ENCODE data around the gene KIF12.
"Not testable (repeated sequence)": the region's sequence is repeated elsewhere in the genome, so short reads cannot be mapped to it uniquely, and the experiment has no call there.

The KIF12 gene

DNA sequence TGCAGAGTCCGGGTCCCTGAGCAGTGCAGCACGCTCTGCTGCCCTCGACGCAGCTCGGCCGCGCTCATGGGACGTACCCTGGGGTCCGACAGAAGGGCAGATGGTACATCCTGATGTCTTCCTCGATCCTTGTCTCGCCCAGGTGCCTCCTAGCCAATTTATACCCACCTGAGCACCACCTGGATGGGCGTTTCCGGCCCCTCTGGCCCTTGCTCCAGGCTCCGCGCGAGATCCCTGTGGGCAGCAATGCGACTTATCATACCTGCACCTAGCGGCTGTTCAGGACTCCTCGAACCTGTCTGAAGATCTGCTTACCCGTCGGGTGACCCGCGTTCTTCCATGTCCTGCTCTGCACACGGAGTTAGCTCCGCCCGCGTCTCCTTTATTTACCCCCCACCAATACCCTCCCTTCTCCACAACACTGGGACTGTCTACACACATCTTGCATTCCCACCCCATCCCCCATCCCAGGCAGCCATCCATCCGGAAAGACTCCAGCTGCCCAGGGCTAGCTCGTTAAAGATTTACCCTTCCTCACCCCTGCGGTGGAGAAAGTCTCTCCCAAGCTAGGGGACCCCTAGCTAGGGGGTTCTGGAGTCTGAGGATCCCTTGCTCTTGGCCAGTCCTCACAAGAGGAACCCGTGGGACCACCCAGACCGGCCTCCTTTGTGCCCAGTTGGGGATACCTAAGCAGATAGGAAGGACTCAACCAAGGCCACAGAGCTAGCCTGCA, at the start of gene KIF12:
Gene KIF12 (minus strand): TSS at position 357 of the 733 bp plus-strand sequence. CDS start 16 bp downstream, at position 341.
- intact Hi-C loops (cut with DNase I): no loop called here
- peak in 1 of 10 donors; percentile 78 for DNase-seq

- no peak for DNase-seq
- intact Hi-C loops (cut with DNase I): no loop called here
Observed at GRCh38 chr9:114146735-114147134, 47.6 kb upstream of the KIF12 start.

DNA sequence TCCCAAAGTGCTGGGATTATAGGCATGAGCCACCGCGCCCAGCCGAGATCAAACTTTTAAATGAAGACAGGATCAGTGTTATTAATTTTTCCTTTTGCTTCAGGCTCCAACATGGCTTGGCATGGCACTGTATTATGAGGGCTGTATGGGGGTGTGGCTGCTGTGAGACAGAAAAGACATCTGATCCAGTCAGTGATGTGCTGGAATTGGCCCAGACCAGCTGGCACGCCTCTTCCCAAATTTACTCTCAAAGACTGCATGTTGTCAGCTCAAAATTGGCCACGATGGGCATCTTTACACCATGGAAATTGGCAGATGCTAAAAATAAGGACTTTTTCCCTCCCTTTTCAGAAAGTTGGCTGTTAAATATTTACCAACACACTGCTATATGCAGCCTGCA, 44.1 kb upstream of the KIF12 start:
- intact Hi-C loops (cut with DNase I): no loop called here
- DNase-seq: peak in 1 of 10 donors; percentile 33

DNA sequence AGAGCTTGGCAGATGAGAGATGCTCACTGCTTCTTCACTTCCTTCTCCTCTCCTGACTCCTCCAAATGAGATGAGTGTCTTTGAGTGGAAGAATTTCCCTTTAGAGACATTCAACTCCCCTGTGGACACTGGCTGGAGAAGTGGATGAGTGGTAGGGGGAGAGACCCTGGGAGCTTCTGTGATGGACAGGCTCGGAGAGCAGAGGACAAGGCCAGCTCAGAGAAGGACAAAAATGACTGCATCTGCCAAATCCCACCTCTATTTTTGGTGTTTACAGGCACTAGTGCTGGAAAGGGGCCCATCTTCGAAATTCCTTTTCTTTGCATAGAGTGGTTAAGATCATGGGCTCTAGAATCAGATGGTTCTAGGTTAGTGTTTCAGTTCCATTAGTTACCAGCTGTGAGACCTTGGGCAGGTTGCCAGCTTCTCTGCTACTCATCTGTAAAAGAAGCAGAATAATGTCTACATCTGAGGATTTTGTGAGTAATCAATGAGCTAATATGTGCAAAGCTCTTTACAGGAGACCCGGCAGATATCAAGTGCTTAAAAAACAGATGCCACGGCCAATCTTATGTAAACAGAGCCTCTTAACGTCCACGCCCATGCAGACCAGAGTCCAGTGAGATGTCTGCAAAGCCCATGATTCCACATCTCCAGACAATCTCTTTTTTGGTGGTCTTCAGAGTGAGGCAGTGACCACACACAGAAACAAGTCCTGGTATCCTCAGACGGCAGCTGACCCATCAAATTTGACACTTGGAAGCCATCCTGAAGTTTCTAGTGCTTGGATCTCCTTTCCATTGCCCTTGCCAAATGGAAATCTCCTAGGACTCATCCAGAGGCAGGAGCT, 42.7 kb upstream of the KIF12 start:
- intact Hi-C loops (cut with DNase I): no loop called here
- no peak for DNase-seq

- DNase-seq: no peak
- intact Hi-C loops (cut with DNase I): no loop called here
Observed at GRCh38 chr9:114140850-114141249, 41.8 kb upstream of the KIF12 start.

GRCh38 chr9:114140401-114140800, 41.3 kb upstream of the KIF12 start:
- intact Hi-C loops (cut with DNase I): no loop called here
- DNase-seq: peak in 1 of 10 donors; percentile 2

DNA sequence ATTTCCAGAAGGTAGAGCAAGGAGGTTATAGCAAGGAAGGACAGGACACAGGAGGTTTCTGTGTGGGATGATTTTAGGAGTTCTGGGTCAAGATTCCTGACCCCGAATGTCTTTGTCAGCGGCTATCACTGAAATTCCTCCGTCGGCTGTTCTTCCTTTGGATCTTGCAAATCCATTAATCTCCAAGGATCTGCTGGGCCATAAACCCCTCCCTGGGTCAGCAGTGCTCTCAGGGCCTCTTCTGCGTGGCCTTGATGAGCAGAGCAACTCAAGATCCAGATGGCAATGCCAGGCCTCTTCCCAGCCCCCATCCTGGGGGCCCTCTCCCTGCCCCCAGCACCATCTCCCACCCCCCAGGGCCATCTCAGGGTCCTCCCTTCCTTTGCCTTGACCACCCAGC, 40.0 kb upstream of the KIF12 start:
- intact Hi-C loops (cut with DNase I): no loop called here
- DNase-seq: peak in 1 of 10 donors; percentile 25

GRCh38 chr9:114138552-114138971, 39.5 kb upstream of the KIF12 start:
- DNase-seq: peak in 2 of 10 donors; percentile 30 to 74
- intact Hi-C loops (cut with DNase I): no loop called here

DNA sequence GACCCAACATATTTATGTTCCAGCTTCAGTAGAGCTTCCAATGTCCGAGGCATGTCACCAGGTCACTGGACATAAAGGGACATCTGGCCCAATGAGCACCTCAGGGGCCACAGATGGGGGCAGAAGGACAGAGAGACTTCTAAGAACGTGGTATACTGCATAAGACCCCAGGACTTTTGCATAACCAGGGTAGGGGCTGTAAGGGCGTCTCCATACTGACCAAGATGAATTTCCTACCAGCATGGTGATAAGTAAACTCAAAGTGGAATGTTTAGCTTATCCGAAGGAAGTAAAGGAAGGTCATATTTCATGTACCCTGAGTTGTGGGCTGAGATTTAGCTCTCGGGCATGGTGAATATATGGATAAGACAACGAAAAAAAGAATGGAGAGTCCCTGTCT, 38.7 kb upstream of the KIF12 start:
- no peak for DNase-seq
- intact Hi-C loops (cut with DNase I): no loop called here

- no peak for DNase-seq
- intact Hi-C loops (cut with DNase I): no loop called here
Observed at GRCh38 chr9:114134827-114135396, 35.8 kb upstream of the KIF12 start.

DNA sequence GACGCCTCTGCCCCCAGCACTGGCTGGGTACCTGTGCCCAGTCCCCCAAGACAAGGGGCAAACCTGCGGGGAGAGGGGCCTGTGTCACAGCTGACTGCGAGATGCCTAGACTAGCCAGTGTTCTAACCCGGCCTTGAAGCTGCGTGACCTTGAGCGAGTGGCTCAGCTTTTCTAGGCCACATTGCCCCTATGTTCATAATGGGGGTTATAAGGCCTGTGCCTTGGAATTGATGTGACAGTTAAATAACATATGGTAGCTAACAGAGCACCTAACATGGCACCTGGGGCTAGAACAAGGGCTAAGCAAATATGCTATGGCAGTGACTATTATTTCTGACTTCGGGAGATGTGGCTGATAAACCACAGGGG, 33.4 kb upstream of the KIF12 start:
- intact Hi-C loops (cut with DNase I): no loop called here
- no peak for DNase-seq

DNA sequence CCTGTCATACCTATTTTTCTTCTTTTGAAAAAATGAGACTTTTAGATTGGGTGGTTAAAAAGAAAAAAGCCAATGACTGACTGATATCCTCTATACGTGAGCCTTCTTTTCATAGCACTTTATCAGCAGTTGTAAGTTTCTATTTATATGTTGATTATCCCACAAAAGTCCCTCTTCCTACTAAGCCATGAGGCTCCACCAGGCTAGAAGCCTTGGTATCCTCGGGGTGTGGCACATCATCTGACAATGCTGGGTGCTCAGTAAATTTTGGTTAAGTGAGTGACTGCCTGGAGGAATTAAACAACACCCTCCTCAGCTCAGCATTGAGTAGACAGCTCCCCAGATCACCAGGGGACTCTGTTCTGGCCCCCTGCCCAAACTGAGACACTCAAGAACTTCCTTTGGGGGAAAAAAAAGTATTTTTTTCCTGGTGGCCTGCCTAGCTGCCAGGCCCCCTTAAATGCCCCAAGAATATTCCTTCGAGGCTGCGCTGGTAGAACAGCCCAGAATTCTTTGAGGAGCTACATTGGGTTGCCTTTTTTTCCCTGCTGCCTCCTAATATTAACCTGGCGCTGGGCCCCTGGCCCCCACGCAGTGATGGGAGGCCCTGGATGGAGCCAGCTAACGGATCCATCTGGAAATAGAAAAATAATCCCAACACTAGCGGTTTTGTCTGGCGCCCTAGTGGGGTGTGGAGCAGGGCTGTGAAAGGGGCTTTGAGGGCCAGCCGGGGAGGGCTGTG, 32.9 kb upstream of the KIF12 start:
- no peak for DNase-seq
- intact Hi-C loops (cut with DNase I): no loop called here

GRCh38 chr9:114130624-114131277, 31.7 kb upstream of the KIF12 start:
- no peak for DNase-seq
- intact Hi-C loops (cut with DNase I): no loop called here

- intact Hi-C loops (cut with DNase I): no loop called here
- no peak for DNase-seq
Observed at GRCh38 chr9:114130141-114130540, 31.0 kb upstream of the KIF12 start.

GRCh38 chr9:114128759-114129158, 29.7 kb upstream of the KIF12 start:
- DNase-seq; intact Hi-C loops (cut with DNase I): not testable (repeated sequence)

- DNase-seq: no peak
- intact Hi-C loops (cut with DNase I): no loop called here
Observed at GRCh38 chr9:114126247-114127060, 27.4 kb upstream of the KIF12 start.

GRCh38 chr9:114125476-114126013, 26.5 kb upstream of the KIF12 start:
- no peak for DNase-seq
- intact Hi-C loops (cut with DNase I): no loop called here

- intact Hi-C loops (cut with DNase I): no loop called here
- no peak for DNase-seq
Observed at GRCh38 chr9:114124666-114125475, 25.8 kb upstream of the KIF12 start.

Data from posterior cingulate gyrus (tissue), 11 donors.